NT2/D1 (cell line): Measurements from ENCODE around the gene GNAZ.

Experiments
- SUZ12 ChIP-seq: IDR thresholded peaks from 2 replicates; pipeline ENCODE4 v1.6.1; 2011; ENCODE audit not compliant: insufficient read length, insufficient read depth; ENCODE audit errors: extremely low read depth
- ZNF274 ChIP-seq: IDR thresholded peaks from 2 replicates; pipeline ENCODE4 v1.6.1; 2011; ENCODE audit warnings: mild to moderate bottlenecking, low read depth, low read length

DNA sequence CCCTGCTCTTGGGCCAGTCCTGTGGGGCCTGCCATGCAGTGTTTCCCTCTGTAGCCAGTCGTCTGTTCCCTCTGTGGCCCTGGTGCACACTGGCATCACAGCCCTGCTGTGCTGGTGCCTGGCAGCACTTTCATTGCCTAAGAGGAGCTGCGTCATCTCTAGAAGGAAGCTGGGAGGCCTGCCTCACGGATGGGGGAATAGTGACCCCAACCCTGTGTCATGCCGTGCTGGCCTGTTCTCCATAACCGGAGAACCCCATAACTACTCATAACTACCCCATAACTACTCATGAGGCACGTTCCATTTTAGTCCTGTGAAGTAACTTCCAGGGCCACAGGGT lies 88.9 kb downstream of the GNAZ start:
- TF ChIP-seq SUZ12: no peak
- TF ChIP-seq ZNF274: no peak
